ENCODE results near the gene STK32C.
"Not testable (repeated sequence)": the region's sequence is repeated elsewhere in the genome, so short reads cannot be mapped to it uniquely, and the experiment has no call there.

The STK32C gene

DNA sequence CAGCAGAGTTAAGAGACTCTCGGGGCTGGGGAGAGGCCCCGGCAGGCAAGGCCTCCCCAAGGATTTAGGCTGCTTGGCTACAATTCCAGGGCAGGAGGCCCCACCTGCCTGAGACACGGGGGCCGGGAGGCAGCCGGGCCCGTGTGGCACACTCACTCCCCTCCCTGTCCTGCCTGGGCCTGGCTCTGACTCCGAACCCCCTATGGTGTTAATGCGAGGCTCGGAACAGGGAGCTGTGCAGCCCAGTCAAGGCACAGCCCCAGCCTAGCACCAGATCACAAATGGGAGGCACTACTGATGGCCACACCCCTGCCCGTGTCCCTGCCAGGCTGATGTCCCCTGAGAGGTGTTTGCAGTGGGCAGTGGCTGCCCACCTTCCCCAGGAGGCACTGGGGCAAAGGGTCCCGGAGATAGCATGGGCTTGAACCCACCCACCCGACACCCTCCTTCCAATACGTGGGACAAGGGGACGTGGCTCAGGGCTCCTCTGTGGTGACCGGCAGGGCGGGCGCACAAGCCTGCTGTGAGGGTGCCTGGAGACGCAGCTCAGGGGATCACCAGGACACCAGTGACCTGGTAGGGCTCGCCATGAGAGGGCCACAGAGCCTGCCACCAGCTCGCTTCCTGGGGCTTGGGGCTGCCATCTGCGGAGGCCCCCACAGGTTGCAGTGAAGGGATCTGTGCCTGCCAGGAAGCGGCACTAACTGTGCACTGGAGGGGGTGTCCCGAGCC, 84.0 kb downstream of the STK32C start:
- Histone ChIP-seq H3K27me3 (ENCODE audit: insufficient read depth, low read length, poor library complexity) (no peaks in the 10 kb centered on the region), H2AK5ac (ENCODE audit: low read length) (no peak overlapping the region), H2BK5ac (ENCODE audit: low read length) (no peak overlapping the region), H3K36me3 (ENCODE audit: control insufficient read depth, insufficient read depth, low read length) (no peaks in the 10 kb centered on the region), H3K9ac (ENCODE audit: low read length) (no peak overlapping the region), H3K79me1 (ENCODE audit: low read length) (no peaks in the 10 kb centered on the region), H3K4me2 (ENCODE audit: low read length) (no peak overlapping the region), H3K4me1 (ENCODE audit: control insufficient read depth, low read depth, low read length) (no peaks in the 10 kb centered on the region), H3K23ac (ENCODE audit: low read length) (no peak overlapping the region), H2BK120ac (ENCODE audit: low read depth, low read length) (no peak overlapping the region), H3K18ac (ENCODE audit: low read length) (no peak overlapping the region), H4K5ac (ENCODE audit: low read length) (no peak overlapping the region), H3K4ac (ENCODE audit: low read depth, low read length) (no peak overlapping the region), H2BK15ac (replicated peaks; ENCODE audit: low read depth) (no peak overlapping the region), H3K27ac (ENCODE audit: low read depth, low read length) (no peak overlapping the region), H3K56ac (ENCODE audit: low read length) (no peak overlapping the region), H4K8ac (ENCODE audit: low read depth, low read length) (no peak overlapping the region), H3K4me3 (ENCODE audit: low read length) (no peak overlapping the region), H3K79me2 (ENCODE audit: control insufficient read depth, insufficient read depth, low read length) (no peaks in the 10 kb centered on the region)
- DNase-seq, result no peak
- WGBS (ENCODE audit: extremely low coverage, insufficient coverage, low lambda C conversion rate), result no CpG with 5 or more reads among the region's 23 CpGs

DNA sequence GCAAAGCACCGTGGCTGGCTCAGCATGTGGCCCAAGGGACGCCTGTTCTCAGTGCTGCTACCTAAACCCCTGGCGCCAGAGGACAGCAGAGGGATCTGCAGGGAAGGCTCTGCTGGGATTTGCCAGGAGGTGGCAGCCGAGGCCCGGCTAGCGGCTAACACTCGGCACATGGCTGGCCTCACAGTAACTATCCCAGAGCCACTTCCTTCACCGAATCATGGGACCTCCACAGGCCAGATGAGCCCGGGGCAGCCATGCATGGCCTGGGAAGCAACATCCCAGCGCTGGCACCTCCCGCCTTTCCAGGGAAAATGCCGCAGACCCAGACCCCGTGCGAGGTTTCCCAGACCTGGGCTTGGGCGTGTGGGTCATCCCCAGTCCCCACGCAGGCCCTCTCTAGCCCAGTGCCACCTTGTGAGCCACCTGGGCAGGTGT, 84.6 kb downstream of the STK32C start:
- no peak overlapping the region for H2AK5ac ChIP-seq (ENCODE audit: low read length)
- no peak overlapping the region for H2BK120ac ChIP-seq (ENCODE audit: low read depth, low read length)
- no peak overlapping the region for H3K9ac ChIP-seq (ENCODE audit: low read length)
- H3K4me3 ChIP-seq (ENCODE audit: low read length), result no peak overlapping the region
- H3K56ac ChIP-seq (ENCODE audit: low read length), result no peak overlapping the region
- H2BK5ac ChIP-seq (ENCODE audit: low read length), result no peak overlapping the region
- H3K79me2 ChIP-seq (ENCODE audit: control insufficient read depth, insufficient read depth, low read length), result no peaks in the 10 kb centered on the region
- no peaks in the 10 kb centered on the region for H3K27me3 ChIP-seq (ENCODE audit: insufficient read depth, low read length, poor library complexity)
- no peak overlapping the region for H3K23ac ChIP-seq (ENCODE audit: low read length)
- peak; percentile 93 for DNase-seq
- no peak overlapping the region for H3K4me2 ChIP-seq (ENCODE audit: low read length)
- no peak overlapping the region for H2BK15ac ChIP-seq (replicated peaks; ENCODE audit: low read depth)
- H3K36me3 ChIP-seq (ENCODE audit: control insufficient read depth, insufficient read depth, low read length), result no peaks in the 10 kb centered on the region
- no peaks in the 10 kb centered on the region for H3K79me1 ChIP-seq (ENCODE audit: low read length)
- H3K4me1 ChIP-seq (ENCODE audit: control insufficient read depth, low read depth, low read length), result no peaks in the 10 kb centered on the region
- H4K8ac ChIP-seq (ENCODE audit: low read depth, low read length), result no peak overlapping the region
- no CpG with 5 or more reads among the region's 16 CpGs for WGBS (ENCODE audit: extremely low coverage, insufficient coverage, low lambda C conversion rate)
- H3K18ac ChIP-seq (ENCODE audit: low read length), result no peak overlapping the region
- H4K5ac ChIP-seq (ENCODE audit: low read length), result no peak overlapping the region
- no peak overlapping the region for H3K4ac ChIP-seq (ENCODE audit: low read depth, low read length)
- no peak overlapping the region for H3K27ac ChIP-seq (ENCODE audit: low read depth, low read length)

DNA sequence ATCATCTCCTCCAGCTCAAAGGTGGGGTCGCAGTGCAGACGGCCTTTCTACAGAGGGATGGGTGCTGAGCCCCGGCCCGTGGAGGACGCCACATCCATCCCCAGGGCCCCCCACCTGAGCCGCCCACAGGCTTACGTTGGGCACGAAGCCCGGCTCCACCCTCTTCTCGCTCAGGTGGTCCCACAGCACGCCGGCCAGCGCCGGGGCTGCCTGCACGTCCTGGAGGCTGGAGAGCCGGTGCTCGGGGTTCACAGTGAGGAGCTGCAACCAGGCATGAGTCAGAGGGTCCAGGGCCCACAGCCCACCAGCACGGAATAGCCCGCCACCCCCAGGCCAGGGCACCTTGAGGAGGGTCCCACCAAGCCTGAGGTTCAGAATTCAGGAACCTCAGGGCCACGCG, 85.0 kb downstream of the STK32C start:
- no peak overlapping the region for H2BK15ac ChIP-seq (replicated peaks; ENCODE audit: low read depth)
- H2AK5ac ChIP-seq (ENCODE audit: low read length), result no peak overlapping the region
- H3K4me1 ChIP-seq (ENCODE audit: control insufficient read depth, low read depth, low read length), result no peaks in the 10 kb centered on the region
- no peak overlapping the region for H3K4me2 ChIP-seq (ENCODE audit: low read length)
- H2BK5ac ChIP-seq (ENCODE audit: low read length), result no peak overlapping the region
- H3K23ac ChIP-seq (ENCODE audit: low read length), result no peak overlapping the region
- no peak overlapping the region for H3K4me3 ChIP-seq (ENCODE audit: low read length)
- no peak overlapping the region for H3K4ac ChIP-seq (ENCODE audit: low read depth, low read length)
- no peaks in the 10 kb centered on the region for H3K79me1 ChIP-seq (ENCODE audit: low read length)
- H2BK120ac ChIP-seq (ENCODE audit: low read depth, low read length), result no peak overlapping the region
- no peak for DNase-seq
- no peaks in the 10 kb centered on the region for H3K36me3 ChIP-seq (ENCODE audit: control insufficient read depth, insufficient read depth, low read length)
- no peak overlapping the region for H3K56ac ChIP-seq (ENCODE audit: low read length)
- no CpG with 5 or more reads among the region's 21 CpGs for WGBS (ENCODE audit: extremely low coverage, insufficient coverage, low lambda C conversion rate)
- no peak overlapping the region for H4K8ac ChIP-seq (ENCODE audit: low read depth, low read length)
- H3K9ac ChIP-seq (ENCODE audit: low read length), result no peak overlapping the region
- no peak overlapping the region for H3K18ac ChIP-seq (ENCODE audit: low read length)
- no peak overlapping the region for H3K27ac ChIP-seq (ENCODE audit: low read depth, low read length)
- H3K27me3 ChIP-seq (ENCODE audit: insufficient read depth, low read length, poor library complexity), result no peaks in the 10 kb centered on the region
- no peak overlapping the region for H4K5ac ChIP-seq (ENCODE audit: low read length)
- no peaks in the 10 kb centered on the region for H3K79me2 ChIP-seq (ENCODE audit: control insufficient read depth, insufficient read depth, low read length)

DNA sequence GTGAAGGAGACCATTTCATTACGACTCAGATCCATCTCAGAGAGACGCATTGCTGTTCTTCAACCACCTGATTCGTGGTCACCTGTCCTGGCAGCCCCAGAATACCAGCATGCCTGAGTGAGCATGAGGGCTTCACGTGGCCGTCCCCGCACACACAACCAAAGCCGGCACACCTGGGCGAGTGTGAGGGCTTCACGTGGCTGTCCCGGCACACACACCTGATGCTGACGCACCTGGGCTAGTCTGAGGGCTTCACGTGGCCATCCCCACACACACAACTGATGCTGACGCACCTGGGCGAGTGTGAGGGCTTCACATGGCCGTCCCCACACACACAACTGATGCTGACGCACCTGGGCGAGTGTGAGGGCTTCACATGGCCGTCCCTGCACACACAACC, 86.8 kb downstream of the STK32C start:
- H3K79me2 ChIP-seq (ENCODE audit: control insufficient read depth, insufficient read depth, low read length); H2BK120ac ChIP-seq (ENCODE audit: low read depth, low read length); DNase-seq; H3K27ac ChIP-seq (ENCODE audit: low read depth, low read length); H3K23ac ChIP-seq (ENCODE audit: low read length); H3K27me3 ChIP-seq (ENCODE audit: insufficient read depth, low read length, poor library complexity); H3K56ac ChIP-seq (ENCODE audit: low read length); H4K5ac ChIP-seq (ENCODE audit: low read length); H4K8ac ChIP-seq (ENCODE audit: low read depth, low read length); H3K4me3 ChIP-seq (ENCODE audit: low read length); H3K18ac ChIP-seq (ENCODE audit: low read length); H2AK5ac ChIP-seq (ENCODE audit: low read length); H3K4me2 ChIP-seq (ENCODE audit: low read length); H2BK15ac ChIP-seq (replicated peaks; ENCODE audit: low read depth); H3K4me1 ChIP-seq (ENCODE audit: control insufficient read depth, low read depth, low read length); H3K79me1 ChIP-seq (ENCODE audit: low read length); H3K36me3 ChIP-seq (ENCODE audit: control insufficient read depth, insufficient read depth, low read length); H3K4ac ChIP-seq (ENCODE audit: low read depth, low read length); H3K9ac ChIP-seq (ENCODE audit: low read length); H2BK5ac ChIP-seq (ENCODE audit: low read length): not testable (repeated sequence)
- no CpG with 5 or more reads among the region's 18 CpGs for WGBS (ENCODE audit: extremely low coverage, insufficient coverage, low lambda C conversion rate)

DNA sequence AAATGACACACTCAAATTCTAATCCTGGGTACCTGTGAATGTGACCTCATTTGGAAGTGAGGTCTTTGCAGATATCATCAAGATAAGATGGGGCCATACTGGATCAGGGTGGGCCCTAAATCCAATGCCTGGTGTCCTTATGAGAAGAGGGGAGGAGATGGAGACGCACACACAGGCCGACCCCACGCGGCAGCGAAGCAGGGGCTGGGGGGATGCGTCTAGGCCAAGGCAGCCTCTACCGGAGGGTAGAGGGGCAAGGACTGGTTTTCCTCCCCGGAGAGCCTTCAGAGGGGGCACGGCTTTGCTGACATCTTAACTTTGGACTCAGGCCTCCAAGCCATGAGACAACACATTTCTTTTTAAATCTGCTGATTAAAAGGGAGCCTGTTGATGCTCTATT, 87.7 kb downstream of the STK32C start:
- Histone ChIP-seq H3K79me1 (ENCODE audit: low read length) (no peaks in the 10 kb centered on the region), H2AK5ac (ENCODE audit: low read length) (no peak overlapping the region), H3K27ac (ENCODE audit: low read depth, low read length) (no peak overlapping the region), H3K36me3 (ENCODE audit: control insufficient read depth, insufficient read depth, low read length) (no peaks in the 10 kb centered on the region), H3K4ac (ENCODE audit: low read depth, low read length) (no peak overlapping the region), H3K56ac (ENCODE audit: low read length) (no peak overlapping the region), H3K9ac (ENCODE audit: low read length) (no peak overlapping the region), H2BK120ac (ENCODE audit: low read depth, low read length) (no peak overlapping the region), H2BK15ac (replicated peaks; ENCODE audit: low read depth) (no peak overlapping the region), H3K4me1 (ENCODE audit: control insufficient read depth, low read depth, low read length) (no peaks in the 10 kb centered on the region), H3K23ac (ENCODE audit: low read length) (no peak overlapping the region), H3K27me3 (ENCODE audit: insufficient read depth, low read length, poor library complexity) (no peaks in the 10 kb centered on the region), H3K18ac (ENCODE audit: low read length) (no peak overlapping the region), H3K79me2 (ENCODE audit: control insufficient read depth, insufficient read depth, low read length) (no peaks in the 10 kb centered on the region), H2BK5ac (ENCODE audit: low read length) (no peak overlapping the region), H3K4me2 (ENCODE audit: low read length) (no peak overlapping the region), H4K8ac (ENCODE audit: low read depth, low read length) (no peak overlapping the region), H3K4me3 (ENCODE audit: low read length) (no peak overlapping the region), H4K5ac (ENCODE audit: low read length) (no peak overlapping the region)
- WGBS (ENCODE audit: extremely low coverage, insufficient coverage, low lambda C conversion rate), result no CpG with 5 or more reads among the region's 9 CpGs
- no peak for DNase-seq

DNA sequence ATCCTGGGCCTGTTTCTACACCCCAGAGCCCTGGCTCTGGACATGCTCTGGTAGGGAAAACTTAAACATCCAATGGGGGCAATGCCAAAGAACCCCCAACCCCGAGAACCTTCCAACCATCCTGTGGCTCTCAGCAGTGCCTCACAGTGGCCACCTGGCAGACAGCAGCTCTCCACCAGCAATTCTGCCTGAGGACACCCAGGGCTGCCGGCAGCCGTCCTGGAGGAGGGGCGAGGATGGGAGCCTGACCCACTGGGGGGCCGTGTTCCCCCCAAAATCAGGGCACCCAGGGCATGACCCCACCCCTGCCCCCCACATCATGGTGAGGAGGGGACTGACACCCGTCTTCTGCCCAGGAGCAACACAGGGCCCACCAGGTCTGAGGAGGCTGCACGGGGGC, 88.3 kb downstream of the STK32C start:
- Histone ChIP-seq H4K5ac (ENCODE audit: low read length) (no peak overlapping the region), H3K4ac (ENCODE audit: low read depth, low read length) (no peak overlapping the region), H3K56ac (ENCODE audit: low read length) (no peak overlapping the region), H3K36me3 (ENCODE audit: control insufficient read depth, insufficient read depth, low read length) (no peaks in the 10 kb centered on the region), H2BK5ac (ENCODE audit: low read length) (no peak overlapping the region), H2BK120ac (ENCODE audit: low read depth, low read length) (no peak overlapping the region), H3K79me2 (ENCODE audit: control insufficient read depth, insufficient read depth, low read length) (no peaks in the 10 kb centered on the region), H3K23ac (ENCODE audit: low read length) (no peak overlapping the region), H3K27me3 (ENCODE audit: insufficient read depth, low read length, poor library complexity) (no peaks in the 10 kb centered on the region), H3K27ac (ENCODE audit: low read depth, low read length) (no peak overlapping the region), H2BK15ac (replicated peaks; ENCODE audit: low read depth) (no peak overlapping the region), H3K4me1 (ENCODE audit: control insufficient read depth, low read depth, low read length) (no peaks in the 10 kb centered on the region), H4K8ac (ENCODE audit: low read depth, low read length) (no peak overlapping the region), H3K18ac (ENCODE audit: low read length) (no peak overlapping the region), H3K4me3 (ENCODE audit: low read length) (no peak overlapping the region), H3K9ac (ENCODE audit: low read length) (no peak overlapping the region), H3K79me1 (ENCODE audit: low read length) (no peaks in the 10 kb centered on the region), H2AK5ac (ENCODE audit: low read length) (no peak overlapping the region), H3K4me2 (ENCODE audit: low read length) (no peak overlapping the region)
- WGBS (ENCODE audit: extremely low coverage, insufficient coverage, low lambda C conversion rate), result no CpG with 5 or more reads among the region's 7 CpGs
- DNase-seq, result no peak
